HepG2 (cell line): ENCODE measurements around the gene ESRRB. TPM values are rescaled to one million over a fixed set of nuclear protein-coding genes. Genes with fewer than 3 reads are reported as not detected.

ENCODE experiments used
- ATAC-seq: fragments of 200-7000 bp; cut with Tn5 transposase; 3 replicates; pipeline ENCODE4 v1.9.1; 2020; ENCODE audit warnings: mild to moderate bottlenecking, moderate library complexity
- BruUV-seq: library from RNA; stranded (reverse); fragments of 400-500 nt; replicated peaks from 2 replicates; lab custom pipeline; 2021; lab: Mats Ljungman, UMichigan
- CTCF ChIA-PET: fragments of 300-600 bp; formaldehyde crosslinking; extraction: SDS; loops from one replicate; lab custom pipeline; 2021; ENCODE audit warnings: low total read pairs, inconsistent platforms, low intra/inter-chr PET ratio; lab: Yijun Ruan, JAX
- POLR2A ChIA-PET: fragments of 350-600 bp; sonication (Branson Sonifier 250); formaldehyde crosslinking; loops from one replicate; lab custom pipeline; 2020; ENCODE audit warnings: antibody characterized with exemption, inconsistent platforms; lab: Yijun Ruan, JAX
- DNase-seq: peaks from one replicate; pipeline ENCODE4 v3.0.0-alpha.2; 2015; ENCODE audit warnings: low spot score
- FAIRE-seq: peaks from 3 replicates; lab custom pipeline; 2011; peaks lifted over from hg19 to GRCh38; lab: Jason Lieb, UNC
- H2AFZ ChIP-seq: one replicate; pipeline ENCODE4 v1.6.1; 2011; ENCODE audit warnings: low read length, inconsistent platforms
- H3K27ac ChIP-seq: fragments of 300-600 bp; 3 replicates; pipeline ENCODE4 v1.8.0; 2011; ENCODE audit warnings: mixed run types, mild to moderate bottlenecking, mixed read lengths, low read length, inconsistent platforms; ENCODE audit not compliant: insufficient read depth; ENCODE audit errors: extremely low read length
- H3K27me3 ChIP-seq, 2 experiments: fragments of 200-600 bp in 1 of 2; 2 replicates in 1 of 2; 3 replicates in 1 of 2; pipeline versions ENCODE4 v1.6.0 to v1.8.0; 2011; ENCODE audit warnings: low read length in 2 of 2, mild to moderate bottlenecking in 2 of 2, moderate library complexity in 2 of 2, inconsistent platforms in 1 of 2; ENCODE audit not compliant: insufficient read depth in 2 of 2, control insufficient read depth in 1 of 2
- H3K36me3 ChIP-seq, 2 experiments: fragments of 200-600 bp in 1 of 2; replicated peaks in 1 of 2; 2 replicates in 1 of 2; 3 replicates in 1 of 2; pipeline versions ENCODE4 v1.5.1 to v1.8.0; 2011; ENCODE audit warnings: low read length in 2 of 2, inconsistent platforms in 1 of 2; ENCODE audit not compliant: insufficient read depth in 2 of 2, control insufficient read depth in 1 of 2
- H3K4me1 ChIP-seq: 2 replicates; pipeline ENCODE4 v1.5.1; 2012; ENCODE audit warnings: low read length, inconsistent platforms; ENCODE audit not compliant: insufficient read depth
- H3K4me2 ChIP-seq: 2 replicates; pipeline ENCODE4 v1.6.0; 2011; ENCODE audit warnings: low read depth, low read length, inconsistent platforms
- H3K4me3 ChIP-seq, 3 experiments: fragments of 200-600 bp in 1 of 3; sonication (generic), shearing (Covaris generic) in 1 of 3; replicated peaks in 1 of 3; 2 replicates each; pipeline ENCODE4 v1.5.1; 2011 to 2016; ENCODE audit warnings: low read length in 3 of 3, inconsistent platforms in 2 of 3, low read depth in 2 of 3, mild to moderate bottlenecking in 2 of 3, control low read depth in 1 of 3, mixed read lengths in 1 of 3; ENCODE audit not compliant: insufficient read depth in 1 of 3
- H3K79me2 ChIP-seq: one replicate; pipeline ENCODE4 v1.6.1; 2011; ENCODE audit warnings: low read length, inconsistent platforms; ENCODE audit not compliant: insufficient read depth
- H3K9ac ChIP-seq: 2 replicates; pipeline ENCODE4 v1.6.0; 2011; ENCODE audit warnings: mild to moderate bottlenecking, low read depth, low read length, inconsistent platforms; ENCODE audit not compliant: insufficient read depth
- H3K9me3 ChIP-seq: 2 replicates; pipeline ENCODE4 v1.5.1; 2012; ENCODE audit warnings: mild to moderate bottlenecking, low read length
- H4K20me1 ChIP-seq: 2 replicates; pipeline ENCODE4 v1.6.0; 2011; ENCODE audit warnings: inconsistent platforms, mild to moderate bottlenecking, low read length, moderate library complexity; ENCODE audit not compliant: insufficient read depth
- AHR ChIP-seq: IDR thresholded peaks from 2 replicates; pipeline ENCODE4 v1.6.1; 2018; ENCODE audit warnings: missing genetic modification reagents, missing compliant biosample characterization
- HBP1 ChIP-seq: IDR thresholded peaks from 2 replicates; pipeline ENCODE4 v1.6.1; 2016; ENCODE audit warnings: low read depth, control low read depth
- SKIL ChIP-seq: sonication (generic); formaldehyde crosslinking; IDR thresholded peaks from 2 replicates; pipeline ENCODE4 v1.8.0; 2022; ENCODE audit warnings: missing genetic modification reagents, mild to moderate bottlenecking, moderate library complexity, borderline replicate concordance
- SYNCRIP ChIP-seq: fragments of 200-400 bp; formaldehyde crosslinking; IDR thresholded peaks from 2 replicates; pipeline ENCODE4 v1.6.1; 2018; ENCODE audit warnings: mild to moderate bottlenecking, low read depth, low read length; ENCODE audit not compliant: insufficient read depth
- U2AF1 ChIP-seq: fragments of 200-400 bp; formaldehyde crosslinking; optimal IDR thresholded peaks from 2 replicates; pipeline ENCODE3; 2017; ENCODE audit warnings: mild to moderate bottlenecking, low read depth, low read length
- ZNF567 ChIP-seq: sonication (generic); formaldehyde crosslinking; IDR thresholded peaks from 2 replicates; pipeline ENCODE4 v1.8.1; 2023; ENCODE audit warnings: mild to moderate bottlenecking, missing genetic modification reagents, borderline replicate concordance
- WGBS: methylation state at CpG from one replicate; pipeline ENCODE4 v1.1.6; 2017; ENCODE audit warnings: low lambda C conversion rate; 5-methylcytosine and 5-hydroxymethylcytosine counted together
- in situ Hi-C: cut with HindIII; loops from 2 replicates; pipeline ENCODE4 v1.10.0; 2017; ENCODE audit warnings: low pct_unique_long_range_greater_than_20kb; ENCODE audit not compliant: extremely low pct_ligation_motif_present
- intact Hi-C: fragments of 100-400 bp; cut with micrococcal nuclease; formaldehyde crosslinking; loops from one replicate; pipeline ENCODE4 v1.10.0; 2022; ENCODE audit not compliant: unreplicated experiment
- polyA plus RNA-seq, 8 experiments: library from polyadenylated mRNA; depleted of rRNA in 3 of 8; stranded (reverse) in 7 of 8; unstranded in 1 of 8; fragments of >200 nt; fragmentation: Illumina TruSeq in 4 of 8; extraction: Trizol in 4 of 8; gene quantifications; 2 replicates each; pipeline versions ENCODE4 v1.2.1 to v1.2.3, GENCODE V29; 2011 to 2016; ENCODE audit warnings: low read depth in 4 of 8, missing spikeins in 1 of 8, mixed read lengths in 1 of 8; ENCODE audit not compliant: insufficient read depth in 1 of 8
- total RNA-seq, 5 experiments: library from RNA; depleted of rRNA; stranded (reverse); fragments of >200 nt; fragmentation: Illumina TruSeq; extraction: Trizol; gene quantifications; 2 replicates each; pipeline ENCODE4 v1.2.3, GENCODE V29; 2016; ENCODE audit warnings: low read depth in 1 of 5

The ESRRB gene
- total and polyA plus RNA-seq, 2 of the 13 experiments (the other 11 are each of a cell fraction or from before 2014, with no cell fraction given) = 0.04 to 0.33 TPM

GRCh38 chr14:76463105-76463504, 87.2 kb downstream of the ESRRB start (continued):
- TF ChIP-seq HBP1 (no peak), U2AF1 (no peak), SKIL (CRISPR knock-in tag) (no peak), SYNCRIP (no peak), ZNF567 (CRISPR knock-in tag) (no peak)

GRCh38 chr14:76464856-76465255, 88.9 kb downstream of the ESRRB start:
- in situ Hi-C loops = no loop called here
- POLR2A ChIA-PET = no interaction called here
- no peaks in the 10 kb centered on the region for H3K79me2 ChIP-seq
- no peak overlapping the region for H3K4me2 ChIP-seq
- ATAC-seq = no peak
- H3K36me3 ChIP-seq = no peaks in the 10 kb centered on the region
- TF ChIP-seq AHR (CRISPR knock-in tag) = no peak
- TF ChIP-seq, all 625 proteins: peak for 0
- Histone ChIP-seq H3K4me3 (no peak overlapping the region), H2AFZ (no peak overlapping the region), H4K20me1 (no peaks in the 10 kb centered on the region), H3K27ac (no peak overlapping the region), H3K4me1 (no peaks in the 10 kb centered on the region), H3K27me3 (peaks cover 0 to 3% of the 10 kb centered on the region in 2 experiments; a peak in 1 of 5 replicates), H3K9me3 (no peaks in the 10 kb centered on the region), H3K9ac (no peak overlapping the region)
- FAIRE-seq (no peak), DNase-seq (no peak)
- BruUV-seq = no TSS peak
- intact Hi-C loops = no loop called here
- CTCF ChIA-PET = no interaction called here
- WGBS = 28% methylated on average over 3 of the region's 4 CpGs
